ENCODE data around the gene FRYL. TPM values are rescaled to one million over a fixed set of nuclear protein-coding genes. Genes with fewer than 3 reads are reported as not detected.

FRYL gene
- total RNA-seq, 1 experiment from 2014 or later: 47.7 TPM

DNA sequence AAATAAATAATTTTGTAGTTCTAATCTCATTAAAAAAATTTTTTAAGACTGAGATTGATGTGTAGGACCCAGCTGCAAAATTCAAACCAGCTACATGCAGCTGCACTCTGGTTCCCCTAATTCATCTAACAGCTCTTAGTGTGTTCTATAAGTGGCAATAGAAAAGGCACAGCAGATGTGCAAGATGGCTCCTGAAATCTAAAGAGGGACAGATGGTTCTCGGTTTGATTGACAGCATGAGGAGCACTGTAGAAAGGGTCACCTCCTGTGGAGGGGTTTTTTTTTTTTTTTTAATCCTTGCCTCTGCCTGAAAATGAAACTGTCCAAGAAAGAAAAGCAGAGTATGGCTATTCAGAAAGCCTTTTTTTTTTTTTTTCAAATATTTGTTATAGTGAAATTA, 33.9 kb upstream of the FRYL start (continued):
- TF ChIP-seq YY1 (IDR thresholded peaks at IDR 0.05; ENCODE audit: extremely low read depth, insufficient replicate concordance, low read depth, low read length) (no peak), CTCF (IDR thresholded peaks at IDR 0.05 in 2 of 3, conservative IDR thresholded peaks at IDR 0.05 in 1 of 3; ENCODE audit: borderline replicate concordance in 1 of 3, insufficient read depth in 1 of 3, low read depth in 2 of 3, low read length in 2 of 3) (no peak), CEBPB (IDR thresholded peaks at IDR 0.05; ENCODE audit: low read depth) (no peak), FOSL1 (IDR thresholded peaks at IDR 0.05; ENCODE audit: low read depth) (no peak), TCF7L2 (IDR thresholded peaks at IDR 0.05; ENCODE audit: borderline replicate concordance, extremely low read depth, insufficient read depth, insufficient read length) (no peak)
- TF ChIP-seq, protein P1, sequence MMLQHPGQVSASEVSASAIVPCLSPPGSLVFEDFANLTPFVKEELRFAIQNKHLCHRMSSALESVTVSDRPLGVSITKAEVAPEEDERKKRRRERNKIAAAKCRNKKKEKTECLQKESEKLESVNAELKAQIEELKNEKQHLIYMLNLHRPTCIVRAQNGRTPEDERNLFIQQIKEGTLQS (IDR thresholded peaks at IDR 0.05): no peak

DNA sequence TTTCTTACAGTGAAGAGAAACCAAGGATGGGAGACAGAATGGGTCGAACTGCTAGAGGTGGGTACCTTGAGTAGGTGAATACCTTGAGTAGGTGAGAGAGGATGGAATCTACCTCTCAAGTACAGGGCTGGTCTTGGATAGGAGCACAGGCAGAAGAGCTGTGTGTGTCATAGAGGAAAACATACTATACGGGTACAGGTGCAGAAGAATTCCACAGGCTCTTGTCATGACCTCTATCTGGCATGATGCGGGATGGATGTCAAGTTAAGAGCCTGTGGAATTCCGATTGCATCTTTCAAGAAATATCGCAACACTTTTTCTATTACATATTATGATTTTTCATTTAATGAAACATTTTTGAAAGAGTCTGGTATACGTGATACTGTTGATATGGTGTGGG, 32.8 kb upstream of the FRYL start:
- Histone ChIP-seq H3K27ac (ENCODE audit: low read depth, low read length) (no peak overlapping the region), H3K27me3 (ENCODE audit: insufficient read depth, low read length) (no peaks in the 10 kb centered on the region), H3K79me2 (ENCODE audit: insufficient read depth, low read length) (no peaks in the 10 kb centered on the region), H3K36me3 (ENCODE audit: control insufficient read depth in 1 of 2, insufficient read depth in 2 of 2, low read length in 2 of 2) (no peaks in the 10 kb centered on the region), H3K4me2 (ENCODE audit: low read length) (no peak overlapping the region), H3K9me2 (ENCODE audit: insufficient read depth) (no peaks in the 10 kb centered on the region), H3K4me3 (replicated peaks in 1 of 2; ENCODE audit: low read depth in 1 of 2, low read length in 2 of 2) (no peak overlapping the region), H3K4me1 (ENCODE audit: control insufficient read depth in 1 of 2, insufficient read depth in 2 of 2, low read length in 2 of 2) (no peaks in the 10 kb centered on the region), H3K9me3 (ENCODE audit: control insufficient read depth in 1 of 2, insufficient read depth in 1 of 2, low read depth in 1 of 2, low read length in 2 of 2) (no peaks in the 10 kb centered on the region), H2AFZ (ENCODE audit: low read depth, low read length, poor library complexity, severe bottlenecking) (no peak overlapping the region), H3K9ac (ENCODE audit: low read length) (no peak overlapping the region), H4K20me1 (ENCODE audit: insufficient read depth) (no peaks in the 10 kb centered on the region)
- intact Hi-C loops (cut with micrococcal nuclease): no loop called here
- TF ChIP-seq CTCF (IDR thresholded peaks at IDR 0.05 in 2 of 3, conservative IDR thresholded peaks at IDR 0.05 in 1 of 3; ENCODE audit: borderline replicate concordance in 1 of 3, insufficient read depth in 1 of 3, low read depth in 2 of 3, low read length in 2 of 3) (no peak), POLR2AphosphoS5 (IDR thresholded peaks at IDR 0.05; ENCODE audit: low read depth, low read length) (no peak), EZH2phosphoT487 (IDR thresholded peaks at IDR 0.05; ENCODE audit: borderline replicate concordance) (no peak), CBX3 (IDR thresholded peaks at IDR 0.05; ENCODE audit: low read depth) (no peak), MAX (IDR thresholded peaks at IDR 0.05) (no peak), CEBPB (IDR thresholded peaks at IDR 0.05; ENCODE audit: low read depth) (no peak), SRF (IDR thresholded peaks at IDR 0.05; ENCODE audit: low read depth) (no peak), JUND (IDR thresholded peaks at IDR 0.05) (no peak), TCF7L2 (IDR thresholded peaks at IDR 0.05; ENCODE audit: borderline replicate concordance, extremely low read depth, insufficient read depth, insufficient read length) (no peak), EZH2 (IDR thresholded peaks at IDR 0.05) (no peak), YY1 (IDR thresholded peaks at IDR 0.05; ENCODE audit: extremely low read depth, insufficient replicate concordance, low read depth, low read length) (no peak), FOSL1 (IDR thresholded peaks at IDR 0.05; ENCODE audit: low read depth) (no peak), POLR2A (IDR thresholded peaks at IDR 0.05; ENCODE audit: borderline replicate concordance, extremely low read depth, insufficient read depth, insufficient read length) (no peak)
- ChIA-PET RAD21 (ENCODE audit: low non-redundant PET in 1 of 2, low total read pairs in 2 of 2, uncharacterized antibody in 2 of 2, unreplicated experiment in 2 of 2) (no interaction called here), POLR2A (no interaction called here), CTCF (no interaction called here)
- DNase-seq (ENCODE audit: low read depth, low spot score): no peak
- no TSS peak for BruUV-seq (replicated peaks)
- no peak for ATAC-seq

All from HCT116 (cell line).